CD4-positive, alpha-beta T cell treated with Interleukin-17A for 4 hours (primary cell): ENCODE results near the gene CD109.
"Not testable (repeated sequence)": the region's sequence is repeated elsewhere in the genome, so short reads cannot be mapped to it uniquely, and the experiment has no call there.

Source experiments
- DNase-seq: peaks from one replicate; pipeline ENCODE4 v3.0.0-alpha.2; 2020; ENCODE audit warnings: mixed read lengths

The CD109 gene

DNA sequence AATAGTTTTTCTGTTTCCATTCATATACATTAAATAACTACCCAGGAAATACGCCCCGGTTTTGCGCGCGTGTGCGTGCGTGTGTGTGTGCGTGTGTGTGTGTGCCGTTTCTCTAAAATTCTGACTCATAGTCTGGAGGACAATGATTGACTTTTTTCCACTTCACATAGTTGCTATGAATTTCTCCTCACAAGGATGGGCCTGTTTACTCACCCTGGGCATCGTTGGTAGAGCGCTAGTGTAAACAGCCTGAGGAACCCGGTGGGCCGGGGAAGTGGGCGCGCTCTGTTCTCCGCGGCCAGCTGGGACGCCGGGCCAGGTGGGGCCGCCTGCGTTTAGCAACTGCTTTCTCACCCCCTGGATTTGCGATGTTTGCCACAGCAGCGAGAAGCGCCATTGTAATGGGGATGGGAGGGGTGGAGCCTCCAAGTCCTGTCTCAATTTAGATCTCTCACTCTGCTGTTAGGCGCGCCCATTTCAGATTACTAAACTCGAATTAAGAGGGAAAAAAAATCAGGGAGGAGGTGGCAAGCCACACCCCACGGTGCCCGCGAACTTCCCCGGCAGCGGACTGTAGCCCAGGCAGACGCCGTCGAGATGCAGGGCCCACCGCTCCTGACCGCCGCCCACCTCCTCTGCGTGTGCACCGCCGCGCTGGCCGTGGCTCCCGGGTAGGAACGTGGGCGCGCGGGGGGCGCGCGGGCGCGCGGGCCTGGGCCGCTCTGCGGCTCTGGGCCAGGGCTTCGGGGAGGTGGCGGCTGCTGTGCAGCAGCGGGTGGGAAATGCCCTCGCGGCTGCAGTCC, at the start of gene CD109:
TSS of gene CD109 (plus strand) at position 585 of the 803 bp plus-strand sequence. CDS start at position 598, 13 bp downstream.
- DNase-seq = peak; percentile 73

DNA sequence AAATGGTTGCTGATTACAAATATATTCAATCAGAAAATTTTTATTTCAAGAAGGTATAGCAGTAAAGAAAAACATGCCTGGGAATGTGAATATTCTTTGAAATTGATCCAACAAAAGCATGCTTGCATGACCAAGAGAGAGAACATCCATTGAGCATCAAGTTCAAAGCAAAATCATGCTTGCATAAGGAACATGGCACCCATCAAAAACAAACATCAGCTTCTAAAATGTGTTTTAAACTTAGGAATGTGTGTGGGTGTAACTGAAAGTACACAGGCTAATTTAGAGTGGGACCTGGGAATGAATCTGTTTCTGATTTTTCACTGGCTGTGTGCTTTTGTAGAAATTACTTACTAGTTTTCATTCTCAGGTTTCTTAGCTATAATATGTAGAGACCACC, 47.8 kb upstream of the CD109 start:
- DNase-seq = no peak

DNA sequence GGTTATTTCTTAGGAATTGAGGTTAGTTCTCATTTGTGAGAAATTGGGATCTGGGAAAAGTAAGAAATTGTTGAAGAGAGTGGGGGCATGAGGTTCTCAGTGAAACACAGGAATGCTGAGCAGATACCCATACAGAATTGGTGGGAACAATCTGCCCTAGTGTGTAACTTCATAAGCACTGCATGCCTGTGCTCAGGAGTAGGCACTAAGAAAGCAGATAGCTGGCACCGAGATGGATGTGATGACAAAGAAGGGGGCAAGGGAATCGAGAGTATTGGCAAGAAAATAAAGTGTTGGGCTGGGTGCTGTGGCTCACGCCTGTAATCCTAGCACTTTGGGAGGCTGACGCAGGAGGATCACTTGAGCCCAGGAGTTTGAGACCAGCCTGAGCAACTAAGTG, 46.2 kb upstream of the CD109 start:
- no peak for DNase-seq

DNA sequence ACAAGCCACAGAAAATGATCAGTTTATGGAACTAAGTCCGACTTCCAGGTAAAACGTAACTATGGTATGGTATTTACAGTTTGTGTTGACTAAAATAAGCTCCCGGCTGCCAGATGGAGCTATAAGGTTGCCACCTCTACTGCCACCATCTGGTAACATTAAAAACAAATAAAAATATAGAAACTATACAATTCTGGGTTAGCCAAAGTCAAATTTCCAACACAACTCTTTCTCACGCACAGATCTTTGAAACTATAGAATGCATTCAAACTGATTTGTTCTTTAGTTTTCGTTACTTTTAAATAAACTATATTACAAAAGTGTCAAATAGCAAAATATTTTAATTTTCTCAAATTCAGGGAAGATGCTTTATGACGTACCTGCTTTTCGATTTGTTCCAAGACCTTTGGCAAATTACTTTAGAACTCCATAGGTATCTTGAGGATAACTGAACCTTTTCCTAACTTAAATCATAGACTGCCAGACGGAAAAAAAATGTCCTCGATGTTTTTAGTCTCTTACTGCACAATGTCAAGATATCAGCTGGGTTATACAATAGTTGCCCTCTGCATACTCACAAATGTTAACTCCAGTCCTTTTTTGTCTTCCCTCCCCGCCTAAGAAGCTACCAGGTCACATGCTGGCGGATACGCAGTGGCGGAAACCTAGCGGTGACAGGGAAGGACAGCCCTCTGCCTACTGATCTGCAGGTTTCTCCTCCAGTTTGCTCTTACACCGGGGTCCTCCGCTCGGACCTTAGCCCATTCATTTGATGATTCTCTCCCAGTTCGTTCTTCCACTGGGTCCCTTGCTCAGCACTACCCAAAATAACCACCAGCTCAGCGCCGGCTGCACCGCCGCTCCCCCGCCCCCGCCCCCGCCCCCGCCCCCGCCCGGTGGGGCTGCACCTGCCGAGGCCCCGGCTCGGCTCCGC, 43.1 kb upstream of the CD109 start:
- DNase-seq = peak; percentile 74

DNA sequence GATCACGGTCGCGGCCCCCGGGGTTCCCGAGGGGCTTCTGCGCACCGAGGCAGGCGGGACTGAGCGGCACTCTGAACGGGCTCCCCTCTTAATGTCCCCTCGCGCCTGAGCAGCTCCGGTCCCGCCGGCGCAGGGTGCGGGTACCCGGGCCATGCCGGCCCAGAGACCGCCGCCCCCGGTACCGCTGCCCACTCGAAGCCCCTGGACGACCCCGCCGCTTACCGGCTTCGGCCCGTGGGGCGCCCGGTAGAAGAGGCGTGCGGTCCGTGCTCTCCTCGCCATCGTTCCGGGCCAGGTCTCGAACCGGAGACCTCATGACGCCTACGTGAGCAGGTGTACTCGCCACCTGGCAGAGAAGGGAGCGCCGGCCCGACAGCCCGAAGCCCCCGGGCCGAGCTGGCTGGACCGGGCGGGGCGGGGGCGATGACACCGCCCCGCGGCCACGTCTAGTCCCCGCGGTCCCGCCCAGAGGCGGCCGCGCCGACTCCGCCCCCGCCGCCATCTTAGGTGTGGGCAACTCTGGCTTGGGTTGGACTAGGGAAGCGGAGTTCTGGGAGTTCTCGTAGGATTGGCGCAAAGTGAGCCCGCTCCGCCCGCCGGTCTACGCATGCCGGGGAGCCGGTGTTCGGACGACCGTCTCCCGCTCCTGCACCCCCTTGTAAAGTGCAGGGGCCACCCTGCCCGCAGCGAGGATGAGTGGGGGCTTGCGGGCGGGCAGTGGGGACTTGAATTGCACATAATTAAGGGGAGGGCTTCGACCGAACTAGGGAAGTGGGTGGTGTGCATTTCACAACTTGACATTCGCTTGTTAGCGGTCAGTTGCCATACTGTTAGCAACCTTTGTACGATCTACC, 42.2 kb upstream of the CD109 start, which contains the start of gene SLC17A5:
TSS of gene SLC17A5 (minus strand) at position 422 of the 854 bp plus-strand sequence. CDS start at position 316, 106 bp downstream.
- peak; percentile 93 for DNase-seq

DNA sequence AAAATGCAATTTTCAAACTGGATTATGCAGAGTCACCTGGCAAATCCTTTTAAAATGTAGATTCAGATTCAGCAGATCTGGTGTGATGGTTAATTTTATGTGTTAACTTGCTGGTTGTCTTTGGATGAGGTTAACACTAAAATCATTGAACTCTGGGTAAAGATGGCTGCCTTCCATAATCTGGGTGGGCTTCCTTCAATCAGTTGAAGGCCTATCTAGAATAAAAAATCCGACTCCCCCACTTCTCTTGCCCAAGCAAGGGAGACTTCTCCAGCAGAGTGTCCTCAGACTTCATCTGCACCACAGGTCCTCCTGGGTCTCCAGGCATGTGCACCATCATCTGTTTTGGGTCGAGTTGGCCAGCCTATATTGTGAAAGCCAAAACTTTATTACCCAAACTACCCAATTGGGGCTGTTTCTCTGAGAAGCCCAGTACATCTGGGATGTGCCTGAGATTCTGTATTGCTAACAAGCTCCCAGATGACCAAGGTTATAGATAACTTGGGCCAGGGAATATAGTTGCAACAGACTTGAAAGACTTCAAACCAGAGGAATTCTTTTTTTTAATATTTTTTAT, 40.6 kb upstream of the CD109 start:
- DNase-seq = no peak

DNA sequence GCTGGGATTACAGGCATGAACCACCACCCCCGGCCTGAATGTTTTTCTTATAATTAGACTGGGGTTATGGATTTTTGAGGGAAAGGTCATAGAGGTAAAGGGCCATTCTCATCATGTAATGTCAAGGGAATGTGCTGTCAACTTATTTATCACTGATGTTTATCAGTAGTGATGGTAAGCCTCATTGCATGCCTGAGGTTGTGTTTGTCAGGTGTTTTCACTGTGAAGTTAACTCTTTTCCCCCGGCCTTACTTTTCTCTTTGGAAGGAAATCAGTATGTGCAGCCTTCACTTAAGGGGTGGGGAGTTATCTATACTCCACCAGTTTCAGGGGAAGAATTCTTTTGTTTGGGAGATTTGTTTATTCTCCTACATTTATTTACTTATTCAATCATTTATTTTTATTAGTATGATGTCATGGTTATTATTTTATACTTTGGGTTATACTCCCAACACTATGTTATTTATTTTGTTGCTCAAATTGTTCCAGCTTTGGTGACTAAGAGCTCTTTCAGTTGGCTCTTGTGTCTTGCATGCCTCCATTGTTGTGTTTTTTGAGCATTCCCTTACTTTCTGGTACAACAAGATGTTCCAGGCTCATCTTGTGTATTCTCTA, 39.4 kb upstream of the CD109 start:
- DNase-seq = no peak

DNA sequence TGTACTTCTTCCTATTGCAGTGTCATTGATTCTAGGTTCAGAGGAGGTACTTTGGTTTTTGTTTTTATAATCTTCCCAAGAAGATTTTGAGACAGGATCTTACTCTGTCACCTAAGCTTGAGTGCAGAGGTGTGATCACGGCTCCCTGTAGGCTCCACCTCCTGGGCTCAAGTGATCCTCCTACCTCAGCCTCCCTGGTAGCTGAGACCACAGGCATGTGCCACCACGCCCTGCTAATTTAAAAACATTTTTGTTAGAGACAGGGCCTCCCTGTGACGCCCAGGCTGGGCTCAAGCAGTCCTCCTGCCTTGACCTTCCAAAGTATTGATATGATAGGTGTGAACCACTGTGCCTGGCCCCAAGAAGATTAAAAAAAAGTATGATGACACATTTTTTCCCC, 38.8 kb upstream of the CD109 start:
- no peak for DNase-seq

DNA sequence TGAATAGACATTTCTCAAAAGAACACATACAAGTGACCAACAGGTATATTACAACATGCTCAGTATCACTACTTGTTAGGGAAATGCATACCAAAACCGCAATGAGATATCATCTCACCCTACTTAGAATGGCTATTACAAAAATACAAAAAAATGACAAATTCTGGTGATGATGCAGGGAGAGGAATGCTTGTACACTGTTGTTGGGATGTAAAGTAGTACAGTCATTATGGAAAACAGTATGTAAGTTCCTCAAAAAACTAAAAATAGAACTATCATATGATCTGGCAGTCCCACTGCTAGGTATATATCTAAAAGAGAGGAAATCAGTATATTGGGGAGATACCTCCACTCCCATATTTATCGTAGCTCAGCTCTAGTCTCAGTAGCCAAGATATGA, 31.3 kb upstream of the CD109 start:
- no peak for DNase-seq

DNA sequence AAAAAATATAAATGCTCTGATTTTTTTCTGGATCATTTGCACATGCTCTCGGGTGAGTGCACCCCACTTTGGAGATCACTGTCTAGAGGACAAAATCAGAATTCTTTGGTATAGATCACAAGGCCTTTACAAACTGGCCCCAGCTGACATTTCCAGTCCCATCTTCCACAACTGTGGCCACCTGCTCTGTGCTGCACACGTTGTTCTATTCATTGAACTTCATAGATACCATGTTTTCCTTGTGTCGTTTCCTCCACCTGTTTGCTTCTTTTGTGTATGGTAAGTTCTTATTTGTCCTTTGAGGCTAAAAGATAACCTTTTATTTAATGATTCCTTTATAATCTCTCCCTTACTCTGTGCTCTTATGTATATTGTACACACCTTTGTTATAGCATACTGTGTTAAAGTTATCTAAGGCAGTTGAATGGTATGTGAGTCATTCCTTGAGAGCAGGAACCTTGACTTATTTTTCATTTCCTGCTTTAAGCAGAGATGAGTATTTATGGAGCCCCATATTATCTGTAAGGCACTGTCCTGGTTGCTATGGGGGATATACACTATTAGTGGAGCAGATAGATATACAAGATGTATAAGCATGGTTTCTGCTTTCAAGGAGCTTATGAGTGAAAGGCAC, 30.2 kb upstream of the CD109 start:
- DNase-seq = no peak

DNA sequence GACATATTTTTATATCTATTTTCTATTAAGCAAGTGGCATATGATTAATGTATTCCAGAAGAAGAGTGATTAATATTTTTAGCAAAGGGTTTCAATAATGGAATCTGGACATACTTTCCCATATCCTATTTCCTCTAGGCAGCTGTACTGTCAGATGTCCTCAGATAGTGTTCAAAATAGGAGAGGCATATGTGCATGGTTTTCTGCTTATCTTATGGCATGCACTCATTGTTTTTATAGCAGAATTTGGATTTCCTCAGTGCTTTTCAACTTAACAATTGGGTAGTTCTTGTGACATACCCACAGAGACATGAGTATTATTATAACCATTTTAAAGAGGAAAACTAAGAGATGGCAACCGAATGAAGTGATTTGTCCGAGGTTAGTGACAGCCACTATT, 29.6 kb upstream of the CD109 start:
- no peak for DNase-seq

DNA sequence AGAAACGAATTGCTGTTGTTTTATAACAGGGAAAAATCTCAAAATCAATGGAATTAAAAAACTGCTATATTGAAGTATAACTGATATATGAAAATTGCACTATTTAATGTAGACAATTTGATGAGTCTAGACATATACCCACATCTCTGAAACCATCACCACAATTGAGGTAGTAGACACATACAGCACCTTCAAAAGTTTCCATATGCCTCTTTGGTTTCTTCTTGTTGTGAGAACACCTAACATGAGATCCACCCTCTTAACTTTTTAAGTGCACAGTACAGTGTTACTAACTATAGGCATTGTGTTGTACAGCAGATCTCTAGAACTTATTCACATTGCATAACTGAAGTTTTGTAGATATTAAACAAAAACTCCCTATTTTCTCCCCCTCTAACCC, 28.2 kb upstream of the CD109 start:
- no peak for DNase-seq

DNA sequence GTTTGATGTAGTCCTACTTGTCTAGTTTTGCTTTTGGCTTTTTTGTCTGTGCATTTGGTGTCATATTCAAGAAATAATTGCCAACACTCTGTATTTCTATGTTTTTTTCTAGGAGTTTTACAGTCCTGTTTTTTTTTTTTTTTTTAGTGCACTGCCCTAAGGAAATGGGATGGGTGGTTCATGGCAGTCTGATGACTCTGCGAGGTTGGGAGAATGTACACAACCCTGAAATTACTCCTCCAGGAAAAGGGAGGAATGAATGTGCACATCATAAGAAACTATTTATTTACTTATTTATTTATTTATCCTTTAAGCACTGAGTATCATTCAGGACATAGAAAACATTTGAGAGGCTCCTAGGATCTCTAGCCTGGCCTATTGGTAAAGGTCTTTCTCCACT, 27.0 kb upstream of the CD109 start:
- no peak for DNase-seq

DNA sequence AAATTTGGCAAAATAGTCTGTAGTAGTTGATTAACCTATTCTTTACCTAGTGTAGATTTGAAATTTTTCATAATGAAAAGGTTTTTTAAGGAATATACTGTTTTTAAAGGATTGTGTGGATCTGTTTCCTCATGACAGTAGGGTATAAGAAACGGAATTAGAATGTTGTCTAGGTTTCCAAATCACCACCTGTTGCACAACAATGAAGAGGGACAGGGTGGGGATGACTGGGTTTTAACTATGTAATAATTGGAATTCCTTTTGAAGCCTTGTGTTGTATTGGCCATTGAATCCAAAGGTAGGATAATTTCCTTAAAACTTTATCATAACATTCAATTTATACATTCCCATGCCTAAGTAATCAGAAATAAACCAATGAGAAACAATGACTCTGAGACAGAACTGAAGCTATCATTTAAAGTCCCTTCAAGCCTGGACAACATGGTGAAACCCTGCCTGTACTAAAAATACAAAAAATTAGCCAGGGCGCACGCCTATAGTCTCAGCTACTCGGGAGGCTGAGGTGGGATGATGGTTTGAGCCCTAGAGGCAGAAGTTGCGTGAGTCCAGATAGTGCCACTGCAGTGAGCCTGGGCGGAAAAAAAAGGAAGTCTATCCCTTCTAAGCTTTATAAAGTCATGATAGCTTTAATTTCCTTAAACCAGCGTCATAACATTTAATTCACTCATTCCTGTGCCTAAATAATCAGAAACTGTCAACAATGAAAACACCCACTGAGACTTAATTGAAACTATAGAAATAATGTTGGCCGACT, 23.9 kb upstream of the CD109 start:
- no peak for DNase-seq

DNA sequence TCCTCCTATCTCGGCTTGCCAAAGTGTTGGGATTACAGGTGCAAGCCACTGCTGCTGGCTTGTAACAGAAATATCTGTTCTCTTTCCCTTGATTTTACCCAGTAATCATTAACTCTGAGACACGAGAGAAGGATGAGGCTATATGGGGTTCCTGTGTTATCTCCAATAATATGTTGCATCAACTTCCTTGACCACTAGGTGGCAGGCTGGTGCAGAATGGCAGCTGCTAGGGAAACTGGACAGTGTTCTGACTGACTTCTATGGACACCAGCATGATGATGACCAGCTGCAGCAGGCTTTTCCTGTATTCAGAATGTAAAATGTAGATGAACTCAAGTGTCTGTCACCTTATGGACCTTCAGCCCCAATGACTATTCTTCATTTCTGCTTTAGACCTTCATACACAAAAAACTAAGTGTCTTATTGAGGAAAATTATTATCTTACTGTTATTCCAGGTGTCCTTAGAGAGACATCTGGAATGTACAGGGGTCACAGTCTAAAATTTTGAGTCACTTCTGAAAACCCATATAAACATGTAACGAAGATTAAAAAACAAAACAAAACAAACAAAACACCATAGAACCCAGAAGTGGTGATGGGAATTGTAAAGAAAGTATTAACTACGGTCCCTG, 20.4 kb upstream of the CD109 start:
- DNase-seq = peak; percentile 80

DNA sequence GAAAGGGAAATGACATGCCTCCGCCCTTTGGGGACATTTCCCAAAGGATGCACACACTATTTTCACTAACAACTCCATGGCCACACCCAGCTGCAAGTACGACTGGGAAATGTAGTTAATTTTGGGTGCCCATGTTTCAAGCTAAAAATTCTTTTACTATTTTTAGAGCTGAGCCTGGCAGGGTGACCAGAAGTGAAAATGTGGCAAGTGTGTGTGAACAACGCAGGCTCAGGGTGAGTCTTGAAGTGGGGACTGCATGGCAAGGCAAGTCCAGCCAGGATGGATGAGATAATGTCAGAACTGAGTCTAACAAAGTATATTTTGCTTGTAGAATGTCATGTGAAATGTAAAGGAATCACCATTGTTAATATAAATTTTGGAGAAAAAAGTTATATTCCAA, 17.0 kb upstream of the CD109 start:
- DNase-seq = no peak

DNA sequence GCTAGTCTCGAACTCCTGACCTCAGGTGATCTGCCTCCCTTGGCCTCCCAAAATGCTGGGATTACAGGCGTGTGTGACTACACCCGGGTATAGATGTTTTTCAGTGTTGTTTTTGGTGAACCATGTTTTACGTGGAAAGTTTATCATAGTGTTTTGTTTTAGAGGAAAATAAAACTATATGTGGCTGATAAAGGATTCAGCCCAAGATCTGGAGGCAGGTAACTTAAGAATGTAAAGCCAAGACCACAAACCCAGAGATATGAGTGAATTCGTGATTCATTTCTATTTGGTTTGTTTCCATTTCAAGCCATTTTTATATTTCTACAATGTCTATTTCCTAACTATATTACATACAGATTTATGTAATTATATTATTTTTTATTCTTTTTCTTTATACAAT, 16.2 kb upstream of the CD109 start:
- not testable (repeated sequence) for DNase-seq

DNA sequence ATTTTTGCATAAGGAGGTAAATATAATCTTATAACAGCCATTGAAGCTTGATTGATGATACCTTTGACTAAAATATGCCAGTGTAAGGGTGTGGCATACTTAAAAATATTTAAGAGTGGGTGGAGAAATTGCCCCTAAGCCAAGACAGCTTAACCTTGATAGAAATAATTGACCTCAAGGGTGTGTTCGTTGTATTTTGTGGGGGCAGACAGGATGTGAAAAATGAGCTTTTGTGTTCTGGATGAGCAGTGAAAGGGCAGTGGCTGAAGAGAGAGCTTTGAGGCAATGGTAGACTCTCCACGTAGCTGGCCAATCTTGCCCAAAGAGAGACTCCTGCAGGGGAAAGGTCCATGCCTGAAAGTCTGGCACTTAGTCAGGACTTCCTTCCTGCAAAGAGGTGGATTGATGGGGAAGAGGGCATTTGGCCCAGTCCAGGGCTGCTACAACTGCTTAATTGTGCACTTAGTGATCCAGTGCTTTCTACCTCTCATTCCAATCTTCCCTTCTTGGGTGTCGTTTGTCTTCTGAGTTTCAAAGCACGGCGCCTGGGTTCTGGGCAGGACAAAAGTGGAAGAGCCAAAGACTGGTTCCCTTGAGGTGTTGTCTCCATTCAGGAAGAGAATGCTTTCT, 15.6 kb upstream of the CD109 start:
- DNase-seq = no peak

DNA sequence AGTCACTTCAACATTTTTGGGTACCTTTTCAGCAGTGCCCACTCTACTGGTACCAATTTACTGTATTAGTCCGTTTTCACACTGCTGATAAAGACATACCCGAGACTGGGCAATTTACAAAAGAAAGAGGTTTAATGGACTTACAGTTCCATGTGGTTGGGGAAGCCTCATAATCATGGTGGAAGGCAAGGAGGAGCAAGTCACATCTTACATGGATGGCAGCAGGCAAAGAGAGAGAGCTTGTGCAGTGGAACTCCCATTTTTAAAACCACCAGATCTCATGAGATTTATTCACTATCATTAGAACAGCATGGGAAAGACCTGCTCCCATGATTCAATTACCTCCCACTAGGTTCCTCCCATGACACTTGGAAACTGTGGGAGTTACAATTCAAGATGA, 12.4 kb upstream of the CD109 start:
- not testable (repeated sequence) for DNase-seq

DNA sequence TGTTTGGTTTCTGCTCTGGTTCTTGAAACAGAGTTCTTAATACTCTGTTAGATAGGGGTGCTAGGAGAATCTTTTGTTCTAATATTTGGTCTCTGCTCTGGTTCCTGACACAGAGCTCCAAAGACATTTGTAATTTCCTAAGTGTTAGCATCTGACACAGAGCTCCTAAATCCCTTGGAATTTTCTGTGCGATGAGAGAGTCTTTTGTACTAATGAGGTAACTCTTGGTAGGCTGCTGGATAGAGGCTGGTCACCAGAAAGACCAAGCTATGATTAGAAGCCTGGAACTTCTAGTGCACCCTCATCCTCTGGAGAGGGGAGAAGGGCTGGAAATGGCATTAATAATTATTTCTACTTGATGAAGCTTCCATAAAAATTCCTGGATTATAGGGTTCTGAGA, 7.7 kb upstream of the CD109 start:
- DNase-seq = no peak
